HEK293 (cell line): ENCODE data around the gene STAB2.

Experiments used
- BCL6B ChIP-seq: fragments of 450-650 bp; formaldehyde crosslinking; IDR thresholded peaks from 2 replicates; pipeline ENCODE4 v1.5.1; 2017; ENCODE audit warnings: missing biosample characterization, missing genetic modification characterization
- GLI4 ChIP-seq: fragments of 450-650 bp; formaldehyde crosslinking; IDR thresholded peaks from 2 replicates; pipeline ENCODE4 v1.5.1; 2016; ENCODE audit warnings: missing biosample characterization, missing genetic modification characterization
- PBX3 ChIP-seq: sonication (generic); formaldehyde crosslinking; IDR thresholded peaks from 2 replicates; pipeline ENCODE4 v1.8.1; 2022; ENCODE audit warnings: mild to moderate bottlenecking, moderate library complexity, missing genetic modification reagents
- RBAK ChIP-seq: fragments of 450-650 bp; formaldehyde crosslinking; IDR thresholded peaks from 2 replicates; pipeline ENCODE4 v1.5.1; 2016; ENCODE audit warnings: missing biosample characterization, missing genetic modification characterization
- REST ChIP-seq: fragments of 450-650 bp; formaldehyde crosslinking; IDR thresholded peaks from 2 replicates; pipeline ENCODE4 v1.5.1; 2016; ENCODE audit warnings: missing biosample characterization, missing genetic modification characterization
- ZBTB1 ChIP-seq: fragments of 450-650 bp; formaldehyde crosslinking; IDR thresholded peaks from 2 replicates; pipeline ENCODE4 v1.5.1; 2016; ENCODE audit warnings: missing biosample characterization, missing genetic modification characterization
- ZBTB7A ChIP-seq: fragments of 450-650 bp; formaldehyde crosslinking; IDR thresholded peaks from 2 replicates; pipeline ENCODE4 v1.5.1; 2016; ENCODE audit warnings: low read depth, missing biosample characterization, missing genetic modification characterization
- ZFP37 ChIP-seq: fragments of 450-650 bp; formaldehyde crosslinking; IDR thresholded peaks from 2 replicates; pipeline ENCODE4 v1.5.1; 2016; ENCODE audit warnings: missing biosample characterization, missing genetic modification characterization
- ZNF26 ChIP-seq: fragments of 450-650 bp; formaldehyde crosslinking; IDR thresholded peaks from 2 replicates; pipeline ENCODE4 v1.5.1; 2016; ENCODE audit warnings: missing biosample characterization, missing genetic modification characterization
- ZNF704 ChIP-seq: fragments of 450-650 bp; formaldehyde crosslinking; IDR thresholded peaks from 2 replicates; pipeline ENCODE4 v1.5.1; 2016; ENCODE audit warnings: missing biosample characterization, missing genetic modification characterization
- ZNF776 ChIP-seq: fragments of 450-650 bp; formaldehyde crosslinking; IDR thresholded peaks from 2 replicates; pipeline ENCODE4 v1.5.0; 2017; ENCODE audit warnings: missing biosample characterization, missing genetic modification characterization, borderline replicate concordance
- TF ChIP-seq, protein P1 (sequence below): fragments of 450-650 bp; formaldehyde crosslinking; IDR thresholded peaks from 2 replicates; pipeline ENCODE4 v1.5.1; 2016; ENCODE audit warnings: missing biosample characterization, missing genetic modification characterization
- TF ChIP-seq, protein P2 (sequence below): fragments of 450-650 bp; formaldehyde crosslinking; IDR thresholded peaks from 2 replicates; pipeline ENCODE4 v1.5.1; 2017; ENCODE audit warnings: missing biosample characterization, missing genetic modification characterization

- TF ChIP-seq RBAK (tag by site-specific recombination) = no peak
- no peak for TF ChIP-seq ZNF776 (tag by site-specific recombination)
- TF ChIP-seq GLI4 (tag by site-specific recombination) = no peak
- TF ChIP-seq, protein P1, sequence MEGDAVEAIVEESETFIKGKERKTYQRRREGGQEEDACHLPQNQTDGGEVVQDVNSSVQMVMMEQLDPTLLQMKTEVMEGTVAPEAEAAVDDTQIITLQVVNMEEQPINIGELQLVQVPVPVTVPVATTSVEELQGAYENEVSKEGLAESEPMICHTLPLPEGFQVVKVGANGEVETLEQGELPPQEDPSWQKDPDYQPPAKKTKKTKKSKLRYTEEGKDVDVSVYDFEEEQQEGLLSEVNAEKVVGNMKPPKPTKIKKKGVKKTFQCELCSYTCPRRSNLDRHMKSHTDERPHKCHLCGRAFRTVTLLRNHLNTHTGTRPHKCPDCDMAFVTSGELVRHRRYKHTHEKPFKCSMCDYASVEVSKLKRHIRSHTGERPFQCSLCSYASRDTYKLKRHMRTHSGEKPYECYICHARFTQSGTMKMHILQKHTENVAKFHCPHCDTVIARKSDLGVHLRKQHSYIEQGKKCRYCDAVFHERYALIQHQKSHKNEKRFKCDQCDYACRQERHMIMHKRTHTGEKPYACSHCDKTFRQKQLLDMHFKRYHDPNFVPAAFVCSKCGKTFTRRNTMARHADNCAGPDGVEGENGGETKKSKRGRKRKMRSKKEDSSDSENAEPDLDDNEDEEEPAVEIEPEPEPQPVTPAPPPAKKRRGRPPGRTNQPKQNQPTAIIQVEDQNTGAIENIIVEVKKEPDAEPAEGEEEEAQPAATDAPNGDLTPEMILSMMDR (tag by site-specific recombination) = no peak
- no peak for TF ChIP-seq ZFP37
- no peak for TF ChIP-seq ZNF26 (tag by site-specific recombination)
- TF ChIP-seq BCL6B = no peak
- TF ChIP-seq PBX3 (CRISPR knock-in tag) = no peak
- no peak for TF ChIP-seq ZBTB7A (tag by site-specific recombination)
- no peak for TF ChIP-seq ZBTB1 (tag by site-specific recombination)
- TF ChIP-seq, protein P2, sequence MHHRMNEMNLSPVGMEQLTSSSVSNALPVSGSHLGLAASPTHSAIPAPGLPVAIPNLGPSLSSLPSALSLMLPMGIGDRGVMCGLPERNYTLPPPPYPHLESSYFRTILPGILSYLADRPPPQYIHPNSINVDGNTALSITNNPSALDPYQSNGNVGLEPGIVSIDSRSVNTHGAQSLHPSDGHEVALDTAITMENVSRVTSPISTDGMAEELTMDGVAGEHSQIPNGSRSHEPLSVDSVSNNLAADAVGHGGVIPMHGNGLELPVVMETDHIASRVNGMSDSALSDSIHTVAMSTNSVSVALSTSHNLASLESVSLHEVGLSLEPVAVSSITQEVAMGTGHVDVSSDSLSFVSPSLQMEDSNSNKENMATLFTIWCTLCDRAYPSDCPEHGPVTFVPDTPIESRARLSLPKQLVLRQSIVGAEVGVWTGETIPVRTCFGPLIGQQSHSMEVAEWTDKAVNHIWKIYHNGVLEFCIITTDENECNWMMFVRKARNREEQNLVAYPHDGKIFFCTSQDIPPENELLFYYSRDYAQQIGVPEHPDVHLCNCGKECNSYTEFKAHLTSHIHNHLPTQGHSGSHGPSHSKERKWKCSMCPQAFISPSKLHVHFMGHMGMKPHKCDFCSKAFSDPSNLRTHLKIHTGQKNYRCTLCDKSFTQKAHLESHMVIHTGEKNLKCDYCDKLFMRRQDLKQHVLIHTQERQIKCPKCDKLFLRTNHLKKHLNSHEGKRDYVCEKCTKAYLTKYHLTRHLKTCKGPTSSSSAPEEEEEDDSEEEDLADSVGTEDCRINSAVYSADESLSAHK (tag by site-specific recombination) = no peak
- TF ChIP-seq REST (tag by site-specific recombination) = no peak
- no peak for TF ChIP-seq ZNF704 (tag by site-specific recombination)
These were observed 33.3 kb downstream of the STAB2 start for GRCh38 chr12:103620395-103620794.
